Panc1 (cell line): ENCODE measurements around the gene LAMB1.

ENCODE experiments used
- CTCF ChIP-seq: fragments of 450-650 bp; IDR thresholded peaks from 2 replicates; pipeline ENCODE4 v1.5.1; 2017; ENCODE audit warnings: mild to moderate bottlenecking
- POLR2AphosphoS5 ChIP-seq: IDR thresholded peaks from 2 replicates; pipeline ENCODE4 v1.6.1; 2012; ENCODE audit warnings: mild to moderate bottlenecking, low read depth, low read length, moderate library complexity
- SIN3A ChIP-seq: IDR thresholded peaks from 2 replicates; pipeline ENCODE4 v1.6.1; 2012; ENCODE audit warnings: low read depth, mild to moderate bottlenecking, low read length, moderate library complexity, borderline replicate concordance; ENCODE audit not compliant: insufficient read depth

DNA sequence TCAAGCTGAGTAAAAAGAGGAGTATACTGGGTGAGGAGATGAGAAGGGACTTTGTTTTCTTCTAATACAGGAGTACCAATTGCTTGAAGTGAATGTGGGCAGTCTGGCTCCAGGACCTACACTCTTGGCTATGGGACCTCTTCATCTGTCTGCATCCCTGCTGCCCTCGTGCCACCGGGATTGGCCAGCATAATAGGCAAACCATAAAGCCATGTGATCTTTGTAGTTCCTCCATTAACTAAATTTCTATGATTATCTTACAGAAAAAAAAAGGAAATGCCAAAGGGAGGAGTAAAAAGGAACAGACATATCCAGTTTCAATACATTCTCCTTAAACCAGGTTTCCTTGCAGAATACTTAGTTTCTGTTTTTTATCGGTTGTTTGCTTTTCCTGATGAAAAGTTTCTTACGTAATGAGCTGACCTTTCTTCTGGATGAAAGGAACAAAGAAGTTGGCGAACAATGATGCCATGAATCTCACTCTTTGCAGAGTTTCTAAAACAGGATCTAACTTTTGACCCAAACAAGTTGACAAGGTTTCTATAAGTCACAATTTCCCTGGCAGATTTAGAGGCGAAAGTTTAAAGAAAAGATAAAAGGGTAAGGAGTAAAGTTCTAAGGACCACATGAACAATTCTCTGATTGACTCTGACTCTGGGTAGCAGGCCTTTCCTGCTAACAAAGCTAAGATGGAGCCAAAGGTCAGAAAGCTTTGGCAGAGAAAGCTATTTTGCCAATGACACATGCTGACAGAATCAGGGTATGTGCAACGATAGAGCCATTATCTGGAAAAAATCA is 54.1 kb downstream of the LAMB1 start:
- TF ChIP-seq CTCF = no peak
- TF ChIP-seq SIN3A = no peak
- peak; percentile 66; the same call in 1 of the 2 replicates for TF ChIP-seq POLR2AphosphoS5
